ENCODE measurements around the gene WASF2. TPM values are rescaled to one million over a fixed set of nuclear protein-coding genes. Genes with fewer than 3 reads are reported as not detected.

Gene WASF2
- total and polyA plus RNA-seq, 2 of the 8 experiments (the other 6 are each of a cell fraction or from before 2014, with no cell fraction given) = 32.1 to 86.6 TPM

- H3K79me2 ChIP-seq (ENCODE audit: control insufficient read depth in 1 of 2, insufficient read depth in 2 of 2, low read length in 2 of 2) = 0 out of 4 replicates have a peak, but pooled peaks cover 0 to 7% of the 10 kb centered on the region in 2 experiments
- no peak overlapping the region for H2BK120ac ChIP-seq (replicated peaks; ENCODE audit: low read depth, low read length)
- no peak overlapping the region for H4K91ac ChIP-seq (replicated peaks; ENCODE audit: insufficient read length, low read length)
- no peak overlapping the region for H4K8ac ChIP-seq (ENCODE audit: extremely low read depth, insufficient read depth, low read length)
- no peak overlapping the region for H3K27ac ChIP-seq (ENCODE audit: low read depth, low read length)
- no peaks in the 10 kb centered on the region for H3K9me3 ChIP-seq (ENCODE audit: insufficient read depth in 2 of 2, low read depth in 1 of 2, low read length in 1 of 2)
- H3K4me3 ChIP-seq (ENCODE audit: extremely low read depth in 1 of 4, insufficient read depth in 2 of 4, low read depth in 3 of 4, low read length in 4 of 4) = no peak overlapping the region
- no peak overlapping the region for H2AFZ ChIP-seq (ENCODE audit: low read length)
- no peak for FAIRE-seq
- no peak overlapping the region for H4K5ac ChIP-seq (ENCODE audit: insufficient read length, low read depth, low read length)
- H3K79me1 ChIP-seq (ENCODE audit: low read depth, low read length) = peaks cover 4% of the 10 kb centered on the region; the same call in 1 of the 2 replicates
- H3K36me3 ChIP-seq (ENCODE audit: control insufficient read depth in 2 of 4, insufficient read depth in 4 of 4, low read length in 3 of 4) = no peaks in the 10 kb centered on the region
- H2BK5ac ChIP-seq (ENCODE audit: low read depth, low read length) = no peak overlapping the region
- no peak overlapping the region for H2BK15ac ChIP-seq (ENCODE audit: low read length)
- H3K4me1 ChIP-seq (replicated peaks in 1 of 4; ENCODE audit: control insufficient read depth in 3 of 4, insufficient read depth in 4 of 4, low read length in 3 of 4) = peaks cover 0 to 3% (median 0%) of the 10 kb centered on the region in 4 experiments; a peak in 1 of 7 replicates
- WGBS, 2 experiments (ENCODE audit: extremely low coverage in 1 of 2, insufficient coverage in 1 of 2, insufficient read length in 1 of 2, insufficient replicate concordance in 2 of 2, low coverage in 1 of 2, low lambda C conversion rate in 2 of 2, missing lambda C conversion rate in 1 of 2) = 81% methylated on average over 1 of the region's 1 CpG; no CpG with 5 or more reads in 1 of the 2 experiments
- no peak overlapping the region for H2AK5ac ChIP-seq (ENCODE audit: low read depth, low read length)
- no peak for DNase-seq (ENCODE audit: low read depth in 1 of 2, low spot score in 2 of 2)
- H3K4ac ChIP-seq (replicated peaks; ENCODE audit: insufficient read length, low read depth, low read length) = no peak overlapping the region
- H4K20me1 ChIP-seq (replicated peaks in 1 of 2; ENCODE audit: control insufficient read depth in 1 of 2, insufficient read depth in 2 of 2, low read length in 2 of 2) = peaks cover 0 to 2% of the 10 kb centered on the region in 2 experiments
- no peak overlapping the region for H3K14ac ChIP-seq (ENCODE audit: insufficient read length)
- ChIA-PET POLR2A (ENCODE audit: partially characterized antibody) (interaction anchor here (1.5 to 2.5 kb wide), 2 partner anchors 9 to 13 kb away, joined by 4 to 9 read pairs; no protein-coding TSS in a partner anchor), CTCF (ENCODE audit: partially characterized antibody) (interaction anchor here (0.8 to 1.7 kb wide), 7 partner anchors 9 to 93 kb away, joined by 3 to 4 read pairs (median 4); no protein-coding TSS in a partner anchor)
- H2BK20ac ChIP-seq (ENCODE audit: low read length) = no peak overlapping the region
- no peak overlapping the region for H3K4me2 ChIP-seq (ENCODE audit: insufficient read depth in 1 of 2, low read depth in 2 of 2, low read length in 2 of 2)
- H3K56ac ChIP-seq (replicated peaks; ENCODE audit: insufficient read length, low read depth, low read length) = no peak overlapping the region
- no peaks in the 10 kb centered on the region for H3K23me2 ChIP-seq (ENCODE audit: low read depth, low read length)
- H2BK12ac ChIP-seq (ENCODE audit: low read depth, low read length) = no peak overlapping the region
- H3K27me3 ChIP-seq (replicated peaks in 1 of 4; ENCODE audit: control insufficient read depth in 3 of 4, extremely low read depth in 1 of 4, insufficient read depth in 3 of 4, low read length in 3 of 4) = no peaks in the 10 kb centered on the region
- H3K9ac ChIP-seq (replicated peaks in 1 of 4; ENCODE audit: extremely low read depth in 1 of 4, low read depth in 3 of 4, low read length in 3 of 4) = no peak overlapping the region
- H3K18ac ChIP-seq (ENCODE audit: extremely low read depth, low read length) = no peak overlapping the region
- no peak overlapping the region for H3K23ac ChIP-seq (ENCODE audit: insufficient read length)
- no peak for TF ChIP-seq EGR1 (IDR thresholded peaks at IDR 0.05; ENCODE audit: borderline replicate concordance, low read depth, low read length)
- TF ChIP-seq SAP30 (IDR thresholded peaks at IDR 0.05; ENCODE audit: insufficient read depth, insufficient replicate concordance, low read length) = no peak
- no peak for TF ChIP-seq TEAD4 (IDR thresholded peaks at IDR 0.05; ENCODE audit: low read depth, low read length)
- no peak for TF ChIP-seq GTF2F1 (IDR thresholded peaks at IDR 0.05; ENCODE audit: borderline replicate concordance, low read depth, low read length)
- TF ChIP-seq BACH1 (IDR thresholded peaks at IDR 0.05; ENCODE audit: low read length) = no peak
- TF ChIP-seq E2F6 (IDR thresholded peaks at IDR 0.05) = no peak
- no peak for TF ChIP-seq FOSL1 (IDR thresholded peaks at IDR 0.05; ENCODE audit: insufficient read depth, low read depth, low read length)
- TF ChIP-seq HDAC6 (IDR thresholded peaks at IDR 0.05; ENCODE audit: low read depth, low read length) = no peak
- no peak for TF ChIP-seq USF2 (IDR thresholded peaks at IDR 0.05; ENCODE audit: low read length)
- no peak for TF ChIP-seq TCF12 (IDR thresholded peaks at IDR 0.05; ENCODE audit: low read depth, low read length)
- TF ChIP-seq BCL11A (IDR thresholded peaks at IDR 0.05; ENCODE audit: low read depth in 2 of 2, low read length in 2 of 2) = no peak
- TF ChIP-seq TBP (IDR thresholded peaks at IDR 0.05; ENCODE audit: low read depth, low read length) = no peak
- no peak for TF ChIP-seq SP2 (IDR thresholded peaks at IDR 0.05; ENCODE audit: low read length)
Measured at GRCh38 chr1:27451343-27451742, 38.6 kb downstream of the WASF2 start.

Data from H1 (cell line).